ENCODE measurements around the gene VWA5B1.

- TF ChIP-seq, protein P1, sequence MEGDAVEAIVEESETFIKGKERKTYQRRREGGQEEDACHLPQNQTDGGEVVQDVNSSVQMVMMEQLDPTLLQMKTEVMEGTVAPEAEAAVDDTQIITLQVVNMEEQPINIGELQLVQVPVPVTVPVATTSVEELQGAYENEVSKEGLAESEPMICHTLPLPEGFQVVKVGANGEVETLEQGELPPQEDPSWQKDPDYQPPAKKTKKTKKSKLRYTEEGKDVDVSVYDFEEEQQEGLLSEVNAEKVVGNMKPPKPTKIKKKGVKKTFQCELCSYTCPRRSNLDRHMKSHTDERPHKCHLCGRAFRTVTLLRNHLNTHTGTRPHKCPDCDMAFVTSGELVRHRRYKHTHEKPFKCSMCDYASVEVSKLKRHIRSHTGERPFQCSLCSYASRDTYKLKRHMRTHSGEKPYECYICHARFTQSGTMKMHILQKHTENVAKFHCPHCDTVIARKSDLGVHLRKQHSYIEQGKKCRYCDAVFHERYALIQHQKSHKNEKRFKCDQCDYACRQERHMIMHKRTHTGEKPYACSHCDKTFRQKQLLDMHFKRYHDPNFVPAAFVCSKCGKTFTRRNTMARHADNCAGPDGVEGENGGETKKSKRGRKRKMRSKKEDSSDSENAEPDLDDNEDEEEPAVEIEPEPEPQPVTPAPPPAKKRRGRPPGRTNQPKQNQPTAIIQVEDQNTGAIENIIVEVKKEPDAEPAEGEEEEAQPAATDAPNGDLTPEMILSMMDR (conservative IDR thresholded peaks at IDR 0.05), result no peak
- TF ChIP-seq ZFX (IDR thresholded peaks at IDR 0.05), result no peak
Observed at GRCh38 chr1:20349971-20350370, 59.3 kb downstream of the VWA5B1 start.
